H1 (cell line): Measurements from ENCODE around the gene ZNF429. TPM values are rescaled to one million over a fixed set of nuclear protein-coding genes. Genes with fewer than 3 reads are reported as not detected.

ENCODE experiments used
- CBX8 ChIP-seq: fragments of 300-800, 300-1000 bp; sonication (generic); IDR thresholded peaks from 2 replicates; pipeline ENCODE4 v1.7.1; 2016; ENCODE audit warnings: low read depth, low read length, borderline replicate concordance
- JUN ChIP-seq: IDR thresholded peaks from 2 replicates; pipeline ENCODE4 v1.6.1; 2011; ENCODE audit warnings: low read depth, mild to moderate bottlenecking, improper control_type of control experiment, low read length
- SAP30 ChIP-seq: fragments of 300-600 bp; sonication (generic); IDR thresholded peaks from 2 replicates; pipeline ENCODE4 v1.7.1; 2012; ENCODE audit warnings: low read length, moderate library complexity, mild to moderate bottlenecking, inconsistent platforms; ENCODE audit not compliant: insufficient read depth, insufficient replicate concordance
- SP2 ChIP-seq: IDR thresholded peaks from 2 replicates; pipeline ENCODE4 v1.6.1; 2012; ENCODE audit warnings: mild to moderate bottlenecking, low read length, inconsistent platforms
- TEAD4 ChIP-seq: IDR thresholded peaks from 2 replicates; pipeline ENCODE4 v1.6.1; 2012; ENCODE audit warnings: low read depth, low read length, inconsistent platforms, mixed read lengths
- polyA plus RNA-seq, 7 experiments: library from polyadenylated mRNA; depleted of rRNA in 3 of 7; stranded (reverse) in 5 of 7; unstranded in 2 of 7; fragments of >200 nt in 5 of 7; fragments of 200-250 nt in 2 of 7; gene quantifications; 1 replicate in 5 of 7; 2 replicates in 1 of 7; 4 replicates in 1 of 7; pipeline versions ENCODE4 v1.2.1 to v1.2.3, GENCODE V29; 2011 to 2013; ENCODE audit warnings: missing spikeins in 2 of 7, mixed read lengths in 2 of 7
- total RNA-seq: library from RNA; stranded (reverse); fragmentation: NEBNext Ultra II Directional; extraction: Animal tissue kit (Norgen Biotek cat#: 25700); gene quantifications from 2 replicates; pipeline ENCODE4 v1.2.1, GENCODE V29; 2021
- TF ChIP-seq, protein P1 (sequence below), 3 experiments: IDR thresholded peaks; 1 replicate in 2 of 3; 2 replicates in 1 of 3; pipeline versions ENCODE4 v1.5.1 to v1.6.1; 2011; ENCODE audit warnings: low read length in 3 of 3, mild to moderate bottlenecking in 3 of 3, inconsistent platforms in 2 of 3, low read depth in 1 of 3, moderate library complexity in 1 of 3; ENCODE audit not compliant: insufficient read depth in 1 of 3; ENCODE audit errors: control extremely low read depth in 1 of 3

ZNF429 gene
- total and polyA plus RNA-seq, 2 of the 8 experiments (the other 6 are each of a cell fraction or from before 2014, with no cell fraction given) = 10.9 to 15.0 TPM

DNA sequence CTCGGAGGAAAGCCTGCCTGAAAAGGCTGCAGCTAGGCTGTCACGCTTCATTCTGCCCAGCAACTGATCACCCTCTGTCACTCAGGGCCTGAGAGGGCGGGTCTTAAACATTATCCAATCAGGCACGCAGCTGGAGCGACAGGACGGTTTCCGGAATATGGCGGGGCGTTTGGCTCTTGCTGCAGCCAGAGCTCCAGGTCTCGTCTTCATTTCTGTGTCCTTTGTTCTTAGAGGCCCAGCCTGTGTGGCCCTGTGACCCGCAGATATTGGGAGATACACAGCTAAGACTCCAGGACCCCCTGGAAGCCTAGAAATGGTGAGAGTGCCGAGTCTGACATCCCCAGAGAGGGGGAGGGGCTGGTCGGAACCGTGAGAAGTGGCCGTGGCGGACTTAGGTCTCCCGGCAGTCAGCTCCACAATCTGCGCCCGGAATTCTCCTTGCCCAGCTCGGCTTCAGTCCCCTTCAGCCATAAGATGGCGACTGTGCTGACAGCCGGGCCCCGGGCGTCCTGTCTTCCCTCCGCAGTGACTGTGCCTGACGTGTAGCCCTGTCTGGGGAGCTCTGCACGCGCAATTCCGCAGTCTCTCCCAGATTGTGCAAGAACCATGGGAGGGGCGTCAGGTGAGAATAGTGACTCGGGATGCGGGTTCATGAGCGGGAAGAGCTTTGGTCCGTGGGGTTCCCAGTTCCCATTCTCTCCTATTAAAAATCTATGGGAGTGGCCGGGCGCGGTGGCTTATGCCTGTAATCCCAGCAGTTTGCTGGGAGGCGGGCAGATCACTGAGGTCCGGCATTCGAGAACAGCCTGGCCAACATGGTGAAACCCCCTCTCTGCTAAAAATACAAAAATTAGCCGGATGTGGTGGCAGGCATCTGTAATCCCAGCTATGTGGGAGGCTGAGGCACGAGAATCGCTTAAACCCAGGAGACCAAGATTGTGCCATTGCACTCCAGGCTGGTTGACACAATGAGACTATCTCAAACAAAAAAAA, at the start of gene ZNF429 (continued):
- TF ChIP-seq, protein P1, sequence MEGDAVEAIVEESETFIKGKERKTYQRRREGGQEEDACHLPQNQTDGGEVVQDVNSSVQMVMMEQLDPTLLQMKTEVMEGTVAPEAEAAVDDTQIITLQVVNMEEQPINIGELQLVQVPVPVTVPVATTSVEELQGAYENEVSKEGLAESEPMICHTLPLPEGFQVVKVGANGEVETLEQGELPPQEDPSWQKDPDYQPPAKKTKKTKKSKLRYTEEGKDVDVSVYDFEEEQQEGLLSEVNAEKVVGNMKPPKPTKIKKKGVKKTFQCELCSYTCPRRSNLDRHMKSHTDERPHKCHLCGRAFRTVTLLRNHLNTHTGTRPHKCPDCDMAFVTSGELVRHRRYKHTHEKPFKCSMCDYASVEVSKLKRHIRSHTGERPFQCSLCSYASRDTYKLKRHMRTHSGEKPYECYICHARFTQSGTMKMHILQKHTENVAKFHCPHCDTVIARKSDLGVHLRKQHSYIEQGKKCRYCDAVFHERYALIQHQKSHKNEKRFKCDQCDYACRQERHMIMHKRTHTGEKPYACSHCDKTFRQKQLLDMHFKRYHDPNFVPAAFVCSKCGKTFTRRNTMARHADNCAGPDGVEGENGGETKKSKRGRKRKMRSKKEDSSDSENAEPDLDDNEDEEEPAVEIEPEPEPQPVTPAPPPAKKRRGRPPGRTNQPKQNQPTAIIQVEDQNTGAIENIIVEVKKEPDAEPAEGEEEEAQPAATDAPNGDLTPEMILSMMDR (IDR thresholded peaks at IDR 0.05; ENCODE audit: control extremely low read depth in 1 of 3, insufficient read depth in 1 of 3, low read depth in 1 of 3, low read length in 3 of 3) = peak in 1 of 3 experiments; percentile 11; a peak in 2 of 4 replicates
- TF ChIP-seq SAP30 = peak; percentile 92
- TF ChIP-seq TEAD4 = no peak
- no peak for TF ChIP-seq JUN
- no peak for TF ChIP-seq SP2
- no peak for TF ChIP-seq CBX8
- TF ChIP-seq, all 59 proteins: peak for 22
